DOHH2 (cell line): ENCODE measurements around the gene ALPL.

Source experiments
- H3F3A ChIP-seq: fragments of 200-600 bp; sonication (generic), shearing (Covaris generic); 2 replicates; pipeline ENCODE4 v1.6.0; 2016; ENCODE audit warnings: antibody characterized with exemption, mild to moderate bottlenecking; ENCODE audit not compliant: control insufficient read depth, insufficient read depth
- H3K27ac ChIP-seq: fragments of 200-600 bp; sonication (generic); 2 replicates; pipeline ENCODE4 v1.5.1; 2014; ENCODE audit warnings: low read depth, mild to moderate bottlenecking, low read length, moderate library complexity
- H3K27me3 ChIP-seq: fragments of 200-600 bp; sonication (generic); 2 replicates; pipeline ENCODE4 v1.6.1; 2014; ENCODE audit warnings: mild to moderate bottlenecking, low read length, mixed read lengths; ENCODE audit not compliant: control insufficient read depth
- H3K36me3 ChIP-seq: fragments of 200-600 bp; sonication (generic); 2 replicates; pipeline ENCODE4 v1.6.1; 2014; ENCODE audit warnings: mild to moderate bottlenecking, low read length, moderate library complexity, mixed read lengths; ENCODE audit not compliant: control insufficient read depth
- H3K4me1 ChIP-seq: fragments of 200-600 bp; sonication (generic); 2 replicates; pipeline ENCODE4 v1.6.1; 2014; ENCODE audit warnings: mild to moderate bottlenecking, low read length, mixed read lengths; ENCODE audit not compliant: control insufficient read depth
- H3K4me2 ChIP-seq: fragments of 200-600 bp; sonication (generic); 2 replicates; pipeline ENCODE4 v1.6.0; 2014; ENCODE audit warnings: mild to moderate bottlenecking, low read length, moderate library complexity
- H3K4me3 ChIP-seq: fragments of 200-600 bp; sonication (generic); 2 replicates; pipeline ENCODE4 v1.5.1; 2014; ENCODE audit warnings: mild to moderate bottlenecking, low read length, mixed read lengths
- H3K79me2 ChIP-seq: fragments of 200-600 bp; sonication (generic); 2 replicates; pipeline ENCODE4 v1.6.1; 2014; ENCODE audit warnings: mild to moderate bottlenecking, low read length, mixed read lengths; ENCODE audit not compliant: control insufficient read depth
- H3K9me2 ChIP-seq: fragments of 200-600 bp; sonication (generic); replicated peaks from 2 replicates; pipeline ENCODE4 v1.6.1; 2014; ENCODE audit warnings: mild to moderate bottlenecking, low read length, mixed read lengths; ENCODE audit not compliant: control insufficient read depth
- H3K9me3 ChIP-seq: fragments of 200-600 bp; sonication (generic); 2 replicates; pipeline ENCODE4 v1.6.1; 2014; ENCODE audit warnings: antibody characterized with exemption, low read length, mixed read lengths; ENCODE audit not compliant: control insufficient read depth, insufficient read depth
- H4K20me1 ChIP-seq: fragments of 200-600 bp; sonication (generic); 2 replicates; pipeline ENCODE4 v1.6.0; 2014; ENCODE audit warnings: low read depth, mild to moderate bottlenecking, antibody characterized with exemption, low read length, moderate library complexity; ENCODE audit not compliant: control insufficient read depth, insufficient read depth
- CTCF ChIP-seq: fragments of 200-600 bp; sonication (generic); IDR thresholded peaks from one replicate; pipeline ENCODE4 v1.5.1; 2014; ENCODE audit warnings: antibody characterized with exemption, mild to moderate bottlenecking, low read depth, low read length; ENCODE audit not compliant: poor library complexity, severe bottlenecking
- EZH2phosphoT487 ChIP-seq: fragments of 200-600 bp; sonication (generic); IDR thresholded peaks from 2 replicates; pipeline ENCODE4 v1.6.1; 2017; ENCODE audit warnings: borderline replicate concordance, mild to moderate bottlenecking, antibody characterized with exemption, low read length, moderate library complexity, mixed read lengths

The ALPL gene

GRCh38 chr1:21537511-21537931 lies 28.3 kb downstream of the ALPL start:
- no peaks in the 10 kb centered on the region for H3F3A ChIP-seq
- no peaks in the 10 kb centered on the region for H3K9me3 ChIP-seq
- peaks cover 4% of the 10 kb centered on the region; the same call in 1 of the 2 replicates for H4K20me1 ChIP-seq
- no peak overlapping the region for H3K27ac ChIP-seq
- no peaks in the 10 kb centered on the region for H3K4me1 ChIP-seq
- H3K4me2 ChIP-seq = no peak overlapping the region
- TF ChIP-seq CTCF (no peak), EZH2phosphoT487 (no peak)
- peaks cover 38% of the 10 kb centered on the region for H3K27me3 ChIP-seq
- H3K36me3 ChIP-seq = no peaks in the 10 kb centered on the region
- H3K79me2 ChIP-seq = no peaks in the 10 kb centered on the region
- no peaks in the 10 kb centered on the region for H3K9me2 ChIP-seq
- no peak overlapping the region for H3K4me3 ChIP-seq

GRCh38 chr1:21537932-21538630 lies 28.9 kb downstream of the ALPL start:
- no peaks in the 10 kb centered on the region for H3K9me3 ChIP-seq
- peaks cover 4% of the 10 kb centered on the region; the same call in 1 of the 2 replicates for H4K20me1 ChIP-seq
- no peak for TF ChIP-seq EZH2phosphoT487
- no peak for TF ChIP-seq CTCF
- no peaks in the 10 kb centered on the region for H3K4me1 ChIP-seq
- H3K27ac ChIP-seq = no peak overlapping the region
- H3K79me2 ChIP-seq = no peaks in the 10 kb centered on the region
- peaks cover 35% of the 10 kb centered on the region for H3K27me3 ChIP-seq
- no peaks in the 10 kb centered on the region for H3K36me3 ChIP-seq
- H3K4me3 ChIP-seq = no peak overlapping the region
- no peaks in the 10 kb centered on the region for H3F3A ChIP-seq
- no peaks in the 10 kb centered on the region for H3K9me2 ChIP-seq
- H3K4me2 ChIP-seq = no peak overlapping the region

- Histone ChIP-seq H3K79me2 (no peaks in the 10 kb centered on the region), H3K4me2 (no peak overlapping the region), H3K9me2 (no peaks in the 10 kb centered on the region), H3K4me1 (no peaks in the 10 kb centered on the region), H3K9me3 (no peaks in the 10 kb centered on the region), H3K36me3 (no peaks in the 10 kb centered on the region), H4K20me1 (no peaks in the 10 kb centered on the region; the same call in 1 of the 2 replicates), H3K27ac (no peak overlapping the region), H3K27me3 (peaks cover 26% of the 10 kb centered on the region), H3K4me3 (no peak overlapping the region), H3F3A (no peaks in the 10 kb centered on the region)
- no peak for TF ChIP-seq EZH2phosphoT487
- TF ChIP-seq CTCF = peak; percentile 40
Observed at GRCh38 chr1:21539933-21540332, 30.7 kb downstream of the ALPL start.
